ENCODE measurements around the gene VPS37C. TPM values are rescaled to one million over a fixed set of nuclear protein-coding genes. Genes with fewer than 3 reads are reported as not detected.

VPS37C gene
- total and polyA plus RNA-seq, 4 donors: 2.6 to 6.1 (median 5.1) TPM

- TF ChIP-seq ATF3 (IDR thresholded peaks at IDR 0.05) (no peak), ZBTB33 (IDR thresholded peaks at IDR 0.05) (no peak), YY1 (IDR thresholded peaks at IDR 0.05) (no peak), RXRA (IDR thresholded peaks at IDR 0.05) (no peak)
These were observed 77.6 kb downstream of the VPS37C start (continued) for GRCh38 chr11:61083601-61084147.

- Histone ChIP-seq H3K27ac (ENCODE audit: low read depth in 1 of 2, low read length in 2 of 2) (no peak overlapping the region), H3K4me3 (ENCODE audit: low read depth in 1 of 3, low read length in 3 of 3) (no peak overlapping the region), H3K27me3 (ENCODE audit: control insufficient read depth in 4 of 4, insufficient read depth in 4 of 4, low read length in 3 of 4) (no peaks in the 10 kb centered on the region), H3K9me3 (ENCODE audit: control insufficient read depth in 4 of 4, low read length in 3 of 4) (no peaks in the 10 kb centered on the region), H3K36me3 (ENCODE audit: control insufficient read depth in 4 of 4, insufficient read depth in 3 of 4, low read depth in 1 of 4, low read length in 3 of 4) (no peaks in the 10 kb centered on the region), H3K4me1 (ENCODE audit: control insufficient read depth in 4 of 4, insufficient read depth in 4 of 4, low read length in 3 of 4) (no peaks in the 10 kb centered on the region), H3K9ac (ENCODE audit: low read depth in 1 of 2, low read length in 2 of 2) (no peak overlapping the region)
- DNase-seq (ENCODE audit: low spot score): no peak
- WGBS: 80% methylated on average over 14 of the region's 14 CpGs
- no peak for TF ChIP-seq CTCF (IDR thresholded peaks at IDR 0.05; ENCODE audit: low read depth, low read length, missing input control)
- TF ChIP-seq MAX (IDR thresholded peaks at IDR 0.05): no peak
- no peak for TF ChIP-seq RAD21 (IDR thresholded peaks at IDR 0.05)
- no peak for TF ChIP-seq REST (IDR thresholded peaks at IDR 0.05)
- TF ChIP-seq NR2F2 (IDR thresholded peaks at IDR 0.05): no peak
- no peak for TF ChIP-seq SP1 (IDR thresholded peaks at IDR 0.05)
- TF ChIP-seq HNF4G (IDR thresholded peaks at IDR 0.05): no peak
- TF ChIP-seq TAF1 (conservative IDR thresholded peaks at IDR 0.05): no peak
- TF ChIP-seq EGR1 (IDR thresholded peaks at IDR 0.05; ENCODE audit: low read depth in 2 of 2): no peak
- no peak for TF ChIP-seq ATF3 (IDR thresholded peaks at IDR 0.05)
- no peak for TF ChIP-seq RXRA (IDR thresholded peaks at IDR 0.05)
- no peak for TF ChIP-seq ZBTB33 (IDR thresholded peaks at IDR 0.05)
- TF ChIP-seq JUND (IDR thresholded peaks at IDR 0.05): no peak
These were observed 78.2 kb downstream of the VPS37C start for GRCh38 chr11:61082931-61083531.
